K562 (cell line): Measurements from ENCODE around the gene TSPAN3. TPM values are rescaled to one million over a fixed set of nuclear protein-coding genes. Genes with fewer than 3 reads are reported as not detected.

Experiments used
- ATAC-seq: fragments of 200-7000 bp; cut with Tn5 transposase; 3 replicates; pipeline ENCODE4 v1.9.1; 2020; ENCODE audit warnings: moderate library complexity
- BruUV-seq: library from RNA; stranded (reverse); fragments of 400-500 nt; replicated peaks from 2 replicates; lab custom pipeline; 2021; lab: Mats Ljungman, UMichigan
- CTCF ChIA-PET: fragments of 300-600 bp; formaldehyde crosslinking; extraction: SDS; loops from one replicate; lab custom pipeline; 2021; ENCODE audit warnings: low intra/inter-chr PET ratio; lab: Yijun Ruan, JAX
- POLR2A ChIA-PET: fragments of 300-600, 350-650 bp; sonication (Branson Sonifier 250); formaldehyde crosslinking; extraction: SDS; loops from one replicate; lab custom pipeline; 2021; ENCODE audit warnings: antibody characterized with exemption, inconsistent platforms; lab: Yijun Ruan, JAX
- DNase-seq, 4 experiments: peaks; one replicate each; pipeline versions ENCODE4 v3.0.0 to v3.0.0-alpha.2; 2011 to 2018; ENCODE audit warnings: low spot score in 3 of 4, mixed read lengths in 3 of 4; ENCODE audit errors: extremely low read depth in 1 of 4
- FAIRE-seq: peaks from 2 replicates; lab custom pipeline; 2011; peaks lifted over from hg19 to GRCh38; lab: Jason Lieb, UNC
- H2AFZ ChIP-seq: 2 replicates; pipeline ENCODE4 v1.6.0; 2011; ENCODE audit warnings: low read depth, low read length, control low read depth, inconsistent platforms
- H3K27ac ChIP-seq: fragments of 200-600 bp; 3 replicates; pipeline ENCODE4 v1.8.0; 2011; ENCODE audit warnings: low read depth, mild to moderate bottlenecking, control low read depth, inconsistent platforms, low read length, moderate library complexity, mixed read lengths; ENCODE audit errors: extremely low read depth
- H3K27me3 ChIP-seq, 2 experiments: fragments of 300-600 bp in 1 of 2; 2 replicates in 1 of 2; 3 replicates in 1 of 2; pipeline versions ENCODE4 v1.6.0 to v1.8.0; 2011; ENCODE audit warnings: inconsistent platforms in 2 of 2, low read length in 2 of 2, mild to moderate bottlenecking in 1 of 2, mixed read lengths in 1 of 2, moderate library complexity in 1 of 2; ENCODE audit not compliant: control insufficient read depth in 2 of 2, insufficient read depth in 2 of 2
- H3K36me3 ChIP-seq: fragments of 300-600 bp; 3 replicates; pipeline ENCODE4 v1.8.0; 2011; ENCODE audit warnings: mild to moderate bottlenecking, low read length, inconsistent platforms; ENCODE audit not compliant: control insufficient read depth, insufficient read depth
- H3K4me1 ChIP-seq, 2 experiments: fragments of 200-600 bp in 1 of 2; replicated peaks in 1 of 2; 2 replicates in 1 of 2; 3 replicates in 1 of 2; pipeline versions ENCODE4 v1.5.1 to v1.8.0; 2011; ENCODE audit warnings: inconsistent platforms in 2 of 2, low read length in 2 of 2, mild to moderate bottlenecking in 1 of 2, mixed read lengths in 1 of 2, moderate library complexity in 1 of 2; ENCODE audit not compliant: control insufficient read depth in 2 of 2, insufficient read depth in 2 of 2
- H3K4me2 ChIP-seq: 2 replicates; pipeline ENCODE4 v1.6.1; 2011; ENCODE audit warnings: low read length, control low read depth, inconsistent platforms, mixed read lengths; ENCODE audit not compliant: insufficient read depth
- H3K4me3 ChIP-seq: fragments of 200-600 bp; sonication (generic), shearing (Covaris generic); 2 replicates; pipeline ENCODE4 v1.5.1; 2016; ENCODE audit warnings: control low read depth, inconsistent platforms
- H3K79me2 ChIP-seq: fragments of 200-600 bp; 3 replicates; pipeline ENCODE4 v1.8.0; 2011; ENCODE audit warnings: low read length, inconsistent platforms; ENCODE audit not compliant: control insufficient read depth, insufficient read depth
- H3K9ac ChIP-seq, 2 experiments: 2 replicates each; pipeline versions ENCODE4 v1.6.0 to v1.6.1; 2011; ENCODE audit warnings: low read depth in 2 of 2, low read length in 2 of 2, control low read depth in 1 of 2, inconsistent platforms in 1 of 2, mild to moderate bottlenecking in 1 of 2, mixed read lengths in 1 of 2; ENCODE audit not compliant: insufficient read depth in 1 of 2
- H3K9me1 ChIP-seq: one replicate; pipeline ENCODE4 v1.6.0; 2011; ENCODE audit warnings: inconsistent platforms, mild to moderate bottlenecking, low read length, moderate library complexity; ENCODE audit not compliant: control insufficient read depth, insufficient read depth
- H3K9me3 ChIP-seq: replicated peaks from 2 replicates; pipeline ENCODE4 v1.5.1; 2011; ENCODE audit warnings: low read depth, low read length, inconsistent platforms; ENCODE audit not compliant: control insufficient read depth, insufficient read depth
- H4K20me1 ChIP-seq: replicated peaks from 2 replicates; pipeline ENCODE4 v1.6.1; 2011; ENCODE audit warnings: low read length, inconsistent platforms, mixed read lengths; ENCODE audit not compliant: control insufficient read depth, insufficient read depth
- FIP1L1 ChIP-seq: fragments of 200-400 bp; formaldehyde crosslinking; IDR thresholded peaks from 2 replicates; pipeline ENCODE4 v1.6.1; 2018; ENCODE audit warnings: mild to moderate bottlenecking, low read depth, low read length; ENCODE audit not compliant: poor library complexity, severe bottlenecking
- ZKSCAN1 ChIP-seq: fragments of 150-350 bp; IDR thresholded peaks from 2 replicates; pipeline ENCODE4 v1.6.1; 2016; ENCODE audit warnings: low read depth, low read length
- WGBS: fragments of 100-300 bp; shearing (Covaris generic); methylation state at CpG from one replicate; pipeline ENCODE4 v1.1.6; 2016; ENCODE audit warnings: low coverage, mixed read lengths; ENCODE audit not compliant: insufficient coverage; ENCODE audit errors: missing lambda C conversion rate; 5-methylcytosine and 5-hydroxymethylcytosine counted together
- in situ Hi-C: fragments of 300-500 bp; cut with MboI; formaldehyde crosslinking; loops from 4 replicates; pipeline ENCODE4 v1.15.0; 2018; ENCODE audit warnings: inconsistent platforms, mixed read lengths
- intact Hi-C: fragments of 100-400 bp; cut with micrococcal nuclease; formaldehyde crosslinking; loops from 2 replicates; pipeline ENCODE4 v1.14.2; 2022
- polyA plus RNA-seq, 8 experiments: library from polyadenylated mRNA; depleted of rRNA in 4 of 8; stranded (reverse) in 5 of 8; unstranded in 3 of 8; fragments of >200 nt; fragmentation: Nextera tagmentation in 2 of 8; fragmentation: Illumina TruSeq in 1 of 8; extraction: Ambion mirVana in 2 of 8; extraction: Trizol in 1 of 8; gene quantifications; 2 replicates each; pipeline versions ENCODE4 v1.2.1 to v1.2.3, GENCODE V29; 2011 to 2014; ENCODE audit warnings: inconsistent platforms in 1 of 8, missing spikeins in 1 of 8
- total RNA-seq, 7 experiments: library from RNA; depleted of rRNA in 6 of 7; stranded (reverse); fragments of >200 nt in 6 of 7; fragmentation: Illumina TruSeq in 2 of 7; extraction: Trizol in 2 of 7; gene quantifications; 2 replicates each; pipeline versions ENCODE4 v1.2.1 to v1.2.3, GENCODE V29; 2011 to 2021; ENCODE audit warnings: low replicate concordance in 1 of 7
- TF ChIP-seq, protein P1 (sequence below): fragments of 250-450 bp; sonication (Bioruptor Pico); IDR thresholded peaks from 2 replicates; pipeline ENCODE4 v1.5.0; 2021; ENCODE audit warnings: mild to moderate bottlenecking, borderline replicate concordance

Gene TSPAN3
- total and polyA plus RNA-seq, 9 of the 15 experiments (the other 6 are each of a cell fraction or from before 2014, with no cell fraction given): 14.3 to 144 (median 71.1) TPM

- no peak for TF ChIP-seq FIP1L1
These were observed 37.5 kb downstream of the TSPAN3 start (continued) for GRCh38 chr15:77033417-77033728.

DNA sequence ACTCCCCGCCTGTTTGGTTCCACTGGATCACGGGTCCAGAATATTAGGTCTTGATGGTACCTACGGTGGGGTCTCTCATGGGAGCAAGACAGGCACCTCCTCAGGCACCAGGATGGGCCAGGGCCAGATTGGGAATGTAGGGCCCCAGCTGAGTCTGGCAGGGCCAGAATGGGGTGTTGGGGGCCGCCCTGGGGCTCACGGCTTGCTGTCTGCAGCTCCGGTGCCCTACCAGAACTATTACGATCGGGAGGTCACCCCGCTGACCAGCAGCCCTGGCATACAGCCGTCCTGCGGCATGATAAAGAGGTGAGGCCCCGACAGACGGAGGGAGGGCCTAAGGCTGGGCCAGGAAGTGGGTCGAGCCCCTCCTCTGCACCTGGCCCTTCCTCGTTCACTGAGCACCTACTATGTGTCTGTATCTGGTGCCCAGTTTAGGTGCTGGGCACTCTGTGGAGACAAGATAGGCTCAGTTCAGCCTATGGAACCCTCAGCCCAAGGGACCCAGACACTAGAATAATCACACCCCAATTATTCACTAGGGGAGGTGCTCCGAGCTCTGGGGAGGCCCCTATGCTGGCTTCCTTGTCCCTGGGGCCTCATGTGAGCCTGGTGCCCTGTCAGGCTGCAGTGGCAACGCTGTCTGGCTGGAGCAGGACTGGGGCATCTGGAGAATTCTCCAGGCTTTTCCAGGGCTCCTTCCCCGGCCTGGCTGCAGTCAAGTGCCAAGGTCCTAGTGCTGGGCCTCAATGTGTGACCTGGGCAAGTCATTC lies 38.1 kb downstream of the TSPAN3 start:
- no TSS peak for BruUV-seq
- Histone ChIP-seq H3K36me3 (0 out of 3 replicates have a peak, but pooled peaks cover 4% of the 10 kb centered on the region), H3K4me1 (peaks cover 0 to 55% of the 10 kb centered on the region in 2 experiments; a peak in 2 of 5 replicates), H3K27ac (no peak overlapping the region), H3K4me3 (no peak overlapping the region), H2AFZ (no peak overlapping the region), H3K79me2 (no peaks in the 10 kb centered on the region), H3K9me3 (no peaks in the 10 kb centered on the region), H3K27me3 (no peaks in the 10 kb centered on the region), H4K20me1 (peaks cover 1% of the 10 kb centered on the region; the same call in 1 of the 2 replicates), H3K9ac (no peak overlapping the region), H3K4me2 (no peak overlapping the region), H3K9me1 (peaks cover 4% of the 10 kb centered on the region)
- FAIRE-seq (no peak), DNase-seq (no peak), ATAC-seq (no peak)
- peak; percentile 69; the same call in 1 of the 2 replicates for TF ChIP-seq ZKSCAN1
- TF ChIP-seq, protein P1, sequence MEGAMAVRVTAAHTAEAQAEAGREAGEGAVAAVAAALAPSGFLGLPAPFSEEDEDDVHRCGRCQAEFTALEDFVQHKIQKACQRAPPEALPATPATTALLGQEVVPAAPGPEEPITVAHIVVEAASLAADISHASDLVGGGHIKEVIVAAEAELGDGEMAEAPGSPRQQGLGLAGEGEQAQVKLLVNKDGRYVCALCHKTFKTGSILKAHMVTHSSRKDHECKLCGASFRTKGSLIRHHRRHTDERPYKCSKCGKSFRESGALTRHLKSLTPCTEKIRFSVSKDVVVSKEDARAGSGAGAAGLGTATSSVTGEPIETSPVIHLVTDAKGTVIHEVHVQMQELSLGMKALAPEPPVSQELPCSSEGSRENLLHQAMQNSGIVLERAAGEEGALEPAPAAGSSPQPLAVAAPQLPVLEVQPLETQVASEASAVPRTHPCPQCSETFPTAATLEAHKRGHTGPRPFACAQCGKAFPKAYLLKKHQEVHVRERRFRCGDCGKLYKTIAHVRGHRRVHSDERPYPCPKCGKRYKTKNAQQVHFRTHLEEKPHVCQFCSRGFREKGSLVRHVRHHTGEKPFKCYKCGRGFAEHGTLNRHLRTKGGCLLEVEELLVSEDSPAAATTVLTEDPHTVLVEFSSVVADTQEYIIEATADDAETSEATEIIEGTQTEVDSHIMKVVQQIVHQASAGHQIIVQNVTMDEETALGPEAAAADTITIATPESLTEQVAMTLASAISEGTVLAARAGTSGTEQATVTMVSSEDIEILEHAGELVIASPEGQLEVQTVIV (CRISPR knock-in tag): no peak
- POLR2A ChIA-PET: interaction anchor here (0.6 to 1.4 kb wide), 2 partner anchors 11 to 91 kb away, joined by 3 read pairs; no protein-coding TSS in a partner anchor
- in situ Hi-C loops (no loop called here), intact Hi-C loops (no loop called here)
- WGBS: 35% methylated on average over 17 of the region's 18 CpGs
- CTCF ChIA-PET: no interaction called here
